NCI-H2196 (cell line): ENCODE data around the gene FXYD4.
"Not testable (repeated sequence)": the region's sequence is repeated elsewhere in the genome, so short reads cannot be mapped to it uniquely, and the experiment has no call there.

Source experiments
- DNase-seq: peaks from one replicate; lab custom pipeline; 2025; ENCODE audit not compliant: unreplicated experiment; lab: John Stamatoyannopoulos, UW

Gene FXYD4

GRCh38 chr10:43371418-43371817 is at the start of gene FXYD4:
TSS of gene FXYD4 (plus strand) at chr10:43371636. CDS start at chr10:43373747, 2,111 bp downstream.
- no peak for DNase-seq

- DNase-seq: no peak
These were observed 49.1 kb upstream of the FXYD4 start for GRCh38 chr10:43322331-43322730.

DNA sequence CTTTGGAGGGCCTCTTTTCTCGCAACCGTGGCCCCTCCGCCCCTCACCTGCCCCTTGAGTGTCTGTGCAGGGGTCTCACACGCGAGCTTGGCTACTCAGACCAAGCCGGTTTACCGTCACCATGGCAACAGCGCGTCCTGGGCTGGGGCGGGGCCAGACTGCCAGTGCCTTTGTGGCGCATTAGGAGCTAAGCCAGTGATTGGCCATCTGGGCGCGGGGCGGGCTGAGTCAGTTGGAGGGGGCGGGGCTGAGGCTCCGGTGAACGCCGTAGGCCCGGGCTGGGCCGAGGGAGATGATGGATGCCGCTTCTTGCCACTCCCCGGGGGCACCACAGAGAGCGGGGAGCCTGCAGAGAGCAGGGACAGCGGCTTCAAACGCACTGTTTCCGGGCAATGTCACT is 48.7 kb upstream of the FXYD4 start:
- no peak for DNase-seq

DNA sequence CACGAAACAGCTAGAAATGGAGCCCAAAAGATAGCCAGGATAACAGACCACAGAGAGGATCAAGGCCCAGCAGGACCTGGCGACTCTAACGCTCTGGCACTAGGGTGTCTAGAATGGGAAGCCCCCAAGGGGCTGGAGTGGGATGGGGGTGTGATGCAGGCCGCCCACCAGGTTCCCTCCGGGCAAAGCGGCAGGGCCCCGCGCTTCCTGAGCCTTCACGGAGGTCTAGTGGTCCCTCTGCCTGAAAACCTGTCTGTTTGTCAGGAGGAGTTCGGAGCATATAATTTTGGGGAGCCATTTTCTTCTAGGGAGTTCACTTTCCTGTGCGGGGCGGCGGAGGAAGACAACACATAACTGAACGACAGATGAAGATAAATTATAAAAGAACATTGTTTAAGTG is 48.2 kb upstream of the FXYD4 start:
- no peak for DNase-seq

GRCh38 chr10:43324876-43325275 is 46.6 kb upstream of the FXYD4 start:
- DNase-seq: no peak

DNA sequence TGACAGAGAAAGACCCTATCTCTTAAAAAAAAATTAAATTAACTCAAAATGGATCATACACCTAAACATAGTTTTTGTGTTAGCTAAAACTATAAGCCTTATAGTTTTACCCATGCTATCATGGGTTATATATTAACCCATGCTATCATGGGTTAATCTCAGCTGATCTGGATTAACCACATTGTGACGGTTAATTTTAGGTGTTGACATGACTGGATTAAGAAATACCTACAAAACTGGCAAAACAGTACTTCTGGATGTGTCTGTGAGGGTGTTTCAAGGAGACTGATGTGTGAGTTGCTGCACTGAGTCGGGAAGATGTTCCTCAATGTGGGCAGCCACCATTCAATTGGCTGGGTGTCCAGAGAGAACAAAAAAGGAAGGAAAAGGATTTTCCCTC is 44.3 kb upstream of the FXYD4 start:
- DNase-seq: no peak

DNA sequence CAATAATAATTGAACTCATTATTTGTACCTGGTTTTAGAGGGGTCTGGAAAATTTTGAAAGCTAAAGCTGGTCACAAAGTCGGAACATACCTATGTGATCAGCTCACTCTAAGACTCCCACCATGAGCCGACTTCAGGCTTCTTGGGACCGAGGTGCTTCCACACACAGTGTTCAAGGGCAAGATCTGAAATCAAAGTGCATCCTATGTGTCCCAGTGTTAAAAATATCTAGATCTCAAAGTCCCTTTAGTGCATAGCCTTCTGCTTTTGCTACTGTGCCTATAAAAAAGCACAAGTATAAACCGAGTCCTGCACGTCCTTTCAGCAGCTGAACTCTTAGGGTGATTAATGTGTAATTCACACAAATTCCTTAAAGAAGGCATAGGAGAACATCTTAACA is 43.5 kb upstream of the FXYD4 start:
- DNase-seq: no peak

DNA sequence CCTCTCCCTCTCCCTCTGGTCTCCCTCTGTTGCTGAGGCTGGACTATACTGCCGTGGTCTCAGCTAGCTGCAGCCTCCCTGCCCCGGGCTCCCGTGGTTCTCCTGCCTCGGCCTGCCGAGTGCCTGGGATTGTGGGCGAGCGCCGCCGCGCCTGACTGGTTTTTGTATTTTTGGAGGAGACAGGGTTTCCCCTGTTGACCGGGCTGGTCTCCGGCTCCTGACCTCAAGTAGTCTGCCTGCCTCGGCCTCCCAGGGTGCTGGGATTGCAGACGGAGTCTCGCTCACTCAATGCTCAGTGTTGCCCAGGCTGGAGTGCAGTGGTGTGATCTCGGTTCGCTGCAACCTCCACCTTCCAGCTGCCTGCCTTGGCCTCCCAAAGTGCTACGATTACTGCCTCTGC is 42.6 kb upstream of the FXYD4 start:
- not testable (repeated sequence) for DNase-seq

- DNase-seq: not testable (repeated sequence)
These were observed 42.1 kb upstream of the FXYD4 start for GRCh38 chr10:43329246-43329885.

DNA sequence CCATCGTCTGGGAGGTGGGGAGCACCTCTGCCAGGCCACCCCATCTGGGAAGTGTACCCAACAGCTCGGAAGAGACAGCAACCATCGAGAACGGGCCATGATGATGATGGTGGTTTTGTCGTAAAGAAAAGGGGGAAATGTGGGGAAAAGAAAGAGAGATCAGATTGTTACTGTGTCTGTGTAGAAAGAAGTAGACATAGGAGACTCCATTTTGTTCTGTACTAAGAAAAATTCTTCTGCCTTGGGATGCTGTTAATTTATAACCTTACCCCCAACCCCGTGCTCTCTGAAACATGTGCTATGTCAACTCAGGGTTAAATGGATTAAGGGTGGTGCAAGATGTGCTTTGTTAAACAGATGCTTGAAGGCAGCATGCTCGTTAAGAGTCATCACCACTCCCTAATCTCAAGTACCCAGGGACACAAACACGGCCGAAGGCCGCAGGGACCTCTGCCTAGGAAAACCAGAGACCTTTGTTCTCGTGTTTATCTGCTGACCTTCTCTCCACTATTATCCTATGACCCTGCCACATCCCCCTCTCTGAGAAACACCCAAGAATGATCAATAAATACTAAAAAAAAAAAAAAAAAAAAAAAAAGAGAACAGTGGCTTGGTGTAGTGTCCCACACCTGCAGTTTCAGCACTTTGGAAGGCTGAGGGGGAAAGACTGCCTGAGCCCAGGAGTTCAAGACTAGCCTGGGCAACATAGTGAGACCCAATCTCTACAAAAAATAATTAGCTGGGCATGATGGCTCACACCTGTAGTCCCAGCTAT is 41.2 kb upstream of the FXYD4 start:
- not testable (repeated sequence) for DNase-seq

DNA sequence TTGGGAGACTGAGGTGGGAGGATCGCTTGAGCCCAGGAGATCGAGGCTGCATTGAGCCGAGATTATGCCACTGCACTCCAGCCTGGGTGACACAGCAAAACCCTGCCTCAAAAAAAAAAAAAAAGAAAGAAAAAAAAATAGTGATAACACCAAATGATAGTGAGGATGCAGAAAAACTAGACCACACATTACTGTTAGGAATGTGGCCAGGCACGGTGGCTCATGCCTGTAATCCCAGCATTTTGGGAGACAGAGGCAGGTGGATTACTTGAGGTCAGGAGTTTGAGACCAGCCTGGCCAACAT is 40.7 kb upstream of the FXYD4 start:
- not testable (repeated sequence) for DNase-seq

DNA sequence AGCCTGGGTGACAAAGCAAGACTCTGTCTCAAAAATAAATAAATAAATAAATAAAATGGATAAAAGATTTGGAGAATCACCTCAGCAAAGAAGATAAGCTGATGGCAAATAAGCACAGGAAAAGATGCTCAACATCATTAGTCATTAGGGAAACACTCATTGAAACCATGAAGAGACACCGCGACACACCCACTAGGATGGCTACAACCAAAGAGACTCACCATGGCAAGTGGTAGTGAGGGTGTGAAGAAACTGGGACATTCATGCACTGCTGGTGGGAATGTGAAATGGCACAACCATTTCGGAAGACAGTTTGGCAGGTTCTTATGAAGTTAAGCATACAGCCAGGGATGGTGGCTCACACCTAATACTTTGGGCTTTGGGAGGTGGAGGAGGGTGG is 37.8 kb upstream of the FXYD4 start:
- no peak for DNase-seq

DNA sequence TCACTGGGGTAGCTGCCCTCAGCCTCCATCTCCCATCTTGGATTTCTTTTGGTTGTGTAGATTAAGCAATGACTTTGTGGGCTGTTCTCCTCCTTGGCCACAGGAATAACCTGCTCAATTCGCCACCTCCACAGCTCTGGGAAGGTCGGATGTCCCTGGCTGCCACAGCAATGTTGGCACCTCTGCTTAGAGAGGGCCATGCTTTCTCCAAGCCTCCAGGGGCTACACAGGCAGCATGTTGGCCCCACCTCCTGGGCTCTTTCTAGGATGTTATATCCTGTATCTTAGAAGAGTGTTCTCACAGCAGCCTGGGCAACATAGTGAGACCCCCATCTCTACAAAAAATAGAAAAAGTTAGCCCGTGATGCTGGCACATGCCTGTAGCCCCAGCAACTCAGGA is 35.4 kb upstream of the FXYD4 start:
- DNase-seq: no peak

GRCh38 chr10:43336641-43337318 is 34.7 kb upstream of the FXYD4 start:
- no peak for DNase-seq

- DNase-seq: not testable (repeated sequence)
These were observed 33.9 kb upstream of the FXYD4 start for GRCh38 chr10:43337536-43337935.

DNA sequence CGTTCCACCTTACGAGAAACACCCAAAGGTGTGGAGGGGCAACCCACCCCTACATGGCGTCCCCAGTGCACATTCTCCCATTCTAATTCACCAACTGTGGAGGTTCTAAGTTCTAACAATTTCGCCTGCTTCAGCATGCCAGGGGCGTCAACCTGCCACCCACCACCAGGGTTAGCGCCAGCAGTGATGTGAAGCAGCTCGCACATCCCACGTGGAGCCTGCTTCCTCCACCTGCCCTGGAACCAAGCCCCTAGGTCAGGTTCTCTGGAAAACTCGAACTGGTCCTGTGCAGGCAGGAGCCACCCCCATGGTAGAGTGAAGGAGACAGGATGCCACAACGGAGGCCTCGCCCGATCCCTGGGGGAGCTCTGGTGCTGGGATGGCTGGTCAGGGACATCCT is 33.3 kb upstream of the FXYD4 start:
- DNase-seq: no peak

DNA sequence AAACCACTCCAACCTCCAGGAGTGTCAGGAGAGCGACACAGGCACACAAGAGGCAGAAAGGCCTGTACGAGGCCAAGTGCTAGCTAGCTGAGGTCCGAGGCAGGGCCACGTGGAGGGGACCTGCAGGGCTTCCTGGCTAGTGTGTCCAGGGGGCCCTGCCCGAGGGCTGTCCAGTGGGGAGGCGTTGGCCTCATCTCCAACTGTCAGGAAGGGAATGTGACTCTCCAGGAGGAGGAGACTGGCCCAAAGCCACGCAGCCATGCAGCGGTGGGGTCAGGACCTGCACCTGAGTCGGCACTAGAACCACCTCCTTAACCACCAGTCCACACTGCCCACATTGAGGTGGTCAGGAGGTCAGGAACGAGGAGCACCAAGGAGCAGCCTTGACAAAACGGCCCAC is 32.3 kb upstream of the FXYD4 start:
- DNase-seq: no peak

DNA sequence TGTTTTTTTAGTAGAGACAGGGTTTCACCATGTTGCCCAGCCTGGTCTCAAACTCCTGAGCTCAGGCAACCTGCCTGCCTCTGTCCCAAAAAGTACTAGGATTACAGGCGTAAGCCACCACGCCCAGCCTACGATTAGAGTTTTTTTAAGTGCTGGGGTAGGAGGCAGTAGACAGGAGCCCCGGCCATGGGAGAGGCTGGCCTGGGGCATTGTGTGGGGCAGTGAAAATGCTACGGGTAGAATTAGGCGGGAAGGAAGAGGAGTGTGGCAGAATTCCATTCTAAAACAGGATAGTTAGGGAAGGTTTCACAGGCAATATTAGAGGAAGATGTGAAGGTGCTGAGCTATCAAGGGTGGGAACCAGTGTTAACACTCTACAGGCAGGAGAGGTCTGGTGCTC is 31.3 kb upstream of the FXYD4 start:
- DNase-seq: no peak

DNA sequence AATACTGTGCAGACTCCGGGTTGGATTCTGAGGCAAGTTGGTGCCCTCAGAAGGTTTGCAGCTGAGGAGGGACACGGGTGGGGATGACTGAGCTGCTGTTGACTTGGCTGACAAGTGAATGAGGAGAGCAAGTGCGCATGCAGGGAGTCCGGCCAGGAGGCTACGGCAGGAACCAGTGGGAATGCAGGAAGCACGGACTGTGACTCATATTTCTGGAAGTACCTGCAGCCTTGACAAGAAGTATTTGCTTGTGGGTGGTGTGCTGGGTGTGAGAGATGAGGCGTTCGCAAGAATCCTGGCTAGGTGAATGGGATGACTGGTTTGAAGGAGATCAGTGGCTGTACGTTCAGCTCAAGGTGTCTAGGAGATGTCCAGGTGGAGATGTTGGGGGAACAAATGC is 30.8 kb upstream of the FXYD4 start:
- DNase-seq: no peak

DNA sequence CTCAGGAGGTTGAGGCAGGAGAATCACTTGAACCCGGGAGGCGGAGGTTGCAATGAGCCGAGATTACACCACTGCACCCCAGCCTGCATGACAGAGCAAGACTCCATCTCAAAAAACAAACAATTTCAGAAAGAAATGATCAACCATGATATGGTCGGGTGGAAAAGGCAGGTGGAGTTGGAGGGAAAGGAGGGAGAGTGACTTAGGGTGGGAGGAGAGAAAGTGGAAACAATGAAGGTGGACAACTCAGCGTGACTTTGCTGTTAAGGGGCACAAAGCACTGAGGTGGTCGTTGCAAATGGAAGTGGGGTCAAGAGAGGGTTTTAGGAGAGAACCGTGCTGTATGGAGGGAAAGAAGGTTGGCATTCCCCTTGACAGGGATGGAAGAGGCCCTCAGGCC is 30.0 kb upstream of the FXYD4 start:
- DNase-seq: no peak

DNA sequence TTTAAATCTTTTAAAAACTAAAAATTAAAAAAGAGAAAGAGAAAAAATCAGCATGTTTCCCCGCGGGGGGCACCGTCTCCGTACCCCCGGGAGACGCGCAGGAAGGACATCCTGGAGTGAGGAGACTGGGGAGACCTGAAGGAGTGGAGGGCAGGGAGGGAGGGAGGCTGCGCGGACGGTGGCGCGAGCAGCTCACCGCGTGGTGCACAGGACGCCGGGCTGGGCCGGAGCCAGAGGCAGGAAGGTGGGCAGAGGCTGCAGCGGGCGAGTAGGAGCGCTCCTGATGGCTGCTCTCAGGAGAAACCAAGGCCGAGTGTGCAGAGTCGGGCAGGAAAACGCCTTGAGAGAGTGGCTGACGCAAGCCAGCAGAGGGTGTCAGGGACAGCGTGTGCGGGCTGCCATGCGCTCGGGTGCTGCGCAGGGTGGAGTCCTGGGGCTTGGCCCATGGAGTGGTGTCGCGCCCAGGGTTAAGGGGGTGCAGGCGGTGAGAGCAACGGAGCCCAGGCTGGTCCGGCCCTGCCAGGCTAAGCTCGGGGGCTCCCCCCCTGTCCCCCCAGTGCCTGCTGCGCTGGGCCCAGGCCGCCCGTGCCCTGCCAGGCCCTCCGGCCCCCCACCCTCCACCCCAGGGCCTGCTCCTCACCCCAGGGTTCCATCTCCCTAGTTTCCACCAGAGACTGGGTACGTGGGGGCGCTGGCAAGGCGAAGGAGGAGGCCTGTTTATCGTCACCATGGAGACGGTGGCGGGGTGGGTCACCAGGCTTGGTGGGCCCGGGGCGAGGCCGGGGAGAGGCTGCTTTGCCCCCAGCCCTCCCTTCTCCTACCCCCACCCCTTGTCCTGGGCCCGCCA is 28.9 kb upstream of the FXYD4 start:
- DNase-seq: no peak
